Smooth muscle cell (in vitro differentiated cells): ENCODE data around the gene CRIM1. TPM values are rescaled to one million over a fixed set of nuclear protein-coding genes. Genes with fewer than 3 reads are reported as not detected.
A peak's percentile ranks its signal among the peaks of the same experiment; 100 is the strongest.

Source experiments
- DNase-seq: peaks from one replicate; lab custom pipeline; 2025; ENCODE audit not compliant: unreplicated experiment; lab: John Stamatoyannopoulos, UW
- H2AFZ ChIP-seq: fragments of 200-600 bp; sonication (generic); 2 replicates; pipeline ENCODE4 v1.6.0; 2016; ENCODE audit warnings: antibody characterized with exemption, low read depth, mild to moderate bottlenecking
- H3F3A ChIP-seq: fragments of 200-600 bp; sonication (generic); 2 replicates; pipeline ENCODE4 v1.6.0; 2017; ENCODE audit warnings: antibody characterized with exemption, low read depth
- H3K27ac ChIP-seq: fragments of 200-600 bp; sonication (generic); 2 replicates; pipeline ENCODE4 v1.5.1; 2016; ENCODE audit warnings: low read depth, mild to moderate bottlenecking
- H3K27me3 ChIP-seq: fragments of 200-600 bp; sonication (generic); 2 replicates; pipeline ENCODE4 v1.6.1; 2016; ENCODE audit warnings: low read depth, mild to moderate bottlenecking
- H3K36me3 ChIP-seq: fragments of 200-600 bp; sonication (generic); 2 replicates; pipeline ENCODE4 v1.5.1; 2016; ENCODE audit warnings: low read depth
- H3K4me1 ChIP-seq: fragments of 200-600 bp; sonication (generic); 2 replicates; pipeline ENCODE4 v1.5.1; 2016; ENCODE audit warnings: low read depth
- H3K4me2 ChIP-seq: fragments of 200-600 bp; sonication (generic); 2 replicates; pipeline ENCODE4 v1.6.0; 2016; ENCODE audit warnings: mild to moderate bottlenecking
- H3K4me3 ChIP-seq: fragments of 200-600 bp; sonication (generic); 2 replicates; pipeline ENCODE4 v1.5.1; 2016; ENCODE audit warnings: mild to moderate bottlenecking
- H3K79me2 ChIP-seq: fragments of 200-600 bp; sonication (generic); 2 replicates; pipeline ENCODE4 v1.6.0; 2016; ENCODE audit warnings: low read depth, mild to moderate bottlenecking
- H3K9ac ChIP-seq: fragments of 200-600 bp; sonication (generic); 2 replicates; pipeline ENCODE4 v1.6.0; 2016; ENCODE audit warnings: low read depth
- H3K9me3 ChIP-seq: fragments of 200-600 bp; sonication (generic); replicated peaks from 2 replicates; pipeline ENCODE4 v1.5.1; 2016; ENCODE audit warnings: low read depth
- H4K20me1 ChIP-seq: fragments of 200-600 bp; sonication (generic); 2 replicates; pipeline ENCODE4 v1.6.0; 2016; ENCODE audit warnings: low read depth
- CTCF ChIP-seq: fragments of 200-600 bp; sonication (generic); IDR thresholded peaks from 2 replicates; pipeline ENCODE4 v1.5.1; 2017; ENCODE audit warnings: borderline replicate concordance, mild to moderate bottlenecking, antibody characterized with exemption; ENCODE audit not compliant: insufficient read depth, poor library complexity, severe bottlenecking
- WGBS: methylation state at CpG from one replicate; pipeline ENCODE4 v1.1.7; 2016; ENCODE audit warnings: low lambda C conversion rate; 5-methylcytosine and 5-hydroxymethylcytosine counted together
- polyA plus RNA-seq: library from polyadenylated mRNA; unstranded; fragments of >200 nt; fragmentation: Nextera tagmentation; extraction: Ambion mirVana; gene quantifications from 2 replicates; pipeline ENCODE4 v1.2.1, GENCODE V29; 2016
- total RNA-seq: library from RNA; depleted of rRNA; stranded (reverse); fragments of >200 nt; gene quantifications from 2 replicates; pipeline ENCODE4 v1.2.3, GENCODE V29; 2014

CRIM1 gene
- total and polyA plus RNA-seq, 2 experiments from 2014 or later, result 10.1 to 28.0 TPM

DNA sequence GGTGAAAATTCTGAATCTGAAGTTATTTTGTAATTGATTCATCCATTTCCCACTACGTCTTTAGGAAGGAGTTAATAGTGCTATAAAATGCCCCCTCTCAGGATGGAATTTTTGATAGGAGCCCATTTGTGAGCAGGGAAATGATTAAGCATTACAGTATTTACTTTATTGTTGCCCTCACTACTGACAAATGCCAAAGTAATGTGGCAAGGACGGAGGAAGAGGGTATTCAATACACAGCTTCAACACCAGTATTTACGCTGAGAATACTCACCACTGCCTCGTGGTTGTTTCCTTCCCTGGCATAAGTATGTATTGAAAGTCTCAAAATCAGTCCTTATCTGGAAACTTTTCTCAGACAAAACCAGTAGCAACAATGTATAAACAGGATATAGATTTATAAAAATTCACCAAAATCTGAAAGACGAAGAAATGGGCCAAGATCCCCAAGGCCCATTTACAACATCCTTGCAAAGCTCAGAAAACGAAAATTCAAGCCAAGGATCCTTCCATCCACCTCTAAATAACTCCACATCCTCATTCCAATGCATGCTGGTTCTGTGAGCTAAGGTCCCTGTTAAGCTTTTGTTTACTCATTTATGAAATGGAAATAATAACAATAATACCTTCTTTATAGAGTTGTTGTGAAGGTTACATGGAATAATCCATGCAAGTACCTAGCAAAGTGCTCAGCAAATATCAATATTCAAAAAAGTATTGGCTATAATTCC, 213.1 kb downstream of the CRIM1 start:
- Histone ChIP-seq H3K4me2 (peak overlapping the region; percentile 73), H3K27me3 (no peaks in the 10 kb centered on the region), H3K9me3 (no peaks in the 10 kb centered on the region), H3K9ac (peak overlapping the region; percentile 46), H3K4me3 (no peak overlapping the region), H3K79me2 (peaks cover 22% of the 10 kb centered on the region), H3K27ac (peak overlapping the region; percentile 79), H3F3A (peaks cover 8% of the 10 kb centered on the region), H2AFZ (no peak overlapping the region), H3K4me1 (peaks cover 13% of the 10 kb centered on the region), H4K20me1 (no peaks in the 10 kb centered on the region), H3K36me3 (no peaks in the 10 kb centered on the region)
- no peak for TF ChIP-seq CTCF
- DNase-seq, result no peak
- WGBS, result 39% methylated on average over 6 of the region's 6 CpGs

DNA sequence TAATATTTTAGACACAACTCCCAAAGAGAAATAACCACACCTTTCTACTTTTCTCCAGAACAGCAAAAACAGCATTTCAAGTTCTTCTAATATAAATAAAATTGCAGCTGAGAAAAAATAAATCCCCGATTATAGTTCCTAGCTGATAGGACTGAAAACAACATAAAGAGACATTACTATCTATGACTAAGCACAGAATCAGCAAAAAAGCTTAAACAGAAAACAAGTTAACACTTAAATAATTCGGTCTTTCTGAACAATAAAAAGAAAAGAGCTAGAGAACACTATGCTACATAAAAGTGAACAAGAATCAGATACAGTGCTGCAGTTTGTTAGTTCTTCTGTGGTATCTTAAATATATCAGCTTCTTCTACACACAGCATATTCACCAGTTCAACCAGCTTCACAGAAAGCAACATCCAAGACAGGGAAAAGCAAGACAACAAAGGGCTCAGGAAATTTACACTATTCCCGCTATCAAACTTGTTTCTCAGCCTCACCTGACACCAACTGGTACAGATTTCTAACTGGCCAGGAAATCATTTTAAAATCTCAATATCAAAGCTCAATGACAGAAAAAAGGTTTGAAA, 213.8 kb downstream of the CRIM1 start:
- H3K27ac ChIP-seq, result peak overlapping the region; percentile 79
- H3K4me1 ChIP-seq, result peaks cover 13% of the 10 kb centered on the region
- no peak for DNase-seq
- no peak overlapping the region for H2AFZ ChIP-seq
- no peaks in the 10 kb centered on the region for H3K27me3 ChIP-seq
- no peak for TF ChIP-seq CTCF
- peak overlapping the region; percentile 46 for H3K9ac ChIP-seq
- H3K36me3 ChIP-seq, result no peaks in the 10 kb centered on the region
- peaks cover 22% of the 10 kb centered on the region for H3K79me2 ChIP-seq
- H3K4me3 ChIP-seq, result no peak overlapping the region
- peak overlapping the region; percentile 73 for H3K4me2 ChIP-seq
- no peaks in the 10 kb centered on the region for H3K9me3 ChIP-seq
- WGBS, result 35% methylated on average over 3 of the region's 3 CpGs
- no peaks in the 10 kb centered on the region for H4K20me1 ChIP-seq
- H3F3A ChIP-seq, result peaks cover 4% of the 10 kb centered on the region

DNA sequence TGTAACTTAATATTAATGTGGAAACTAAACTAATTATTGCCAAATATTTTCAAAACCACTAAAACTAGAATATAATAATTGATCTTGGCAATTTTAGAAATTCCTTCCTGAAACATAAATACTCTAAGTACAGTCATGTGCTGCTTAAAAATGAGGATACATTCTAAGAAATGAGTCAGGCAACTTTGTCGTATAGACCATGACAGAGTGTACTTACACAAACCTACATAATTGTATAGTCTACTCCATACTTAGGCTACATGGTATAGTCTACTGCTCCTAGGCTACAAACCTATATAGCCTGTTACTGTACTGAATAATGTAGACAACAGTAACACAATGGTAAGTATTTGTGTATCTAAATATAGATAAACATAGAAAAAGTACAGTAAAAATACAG, 214.8 kb downstream of the CRIM1 start:
- Histone ChIP-seq H3K4me1 (peaks cover 13% of the 10 kb centered on the region), H3K27me3 (no peaks in the 10 kb centered on the region), H3K36me3 (no peaks in the 10 kb centered on the region), H3K27ac (peak overlapping the region; percentile 79), H3K79me2 (peaks cover 19% of the 10 kb centered on the region), H2AFZ (no peak overlapping the region), H3K4me2 (no peak overlapping the region), H4K20me1 (no peaks in the 10 kb centered on the region), H3K9ac (no peak overlapping the region), H3K4me3 (no peak overlapping the region), H3K9me3 (no peaks in the 10 kb centered on the region), H3F3A (peaks cover 4% of the 10 kb centered on the region)
- no peak for DNase-seq
- WGBS, result 33% methylated on average over 1 of the region's 1 CpG
- TF ChIP-seq CTCF, result no peak
